MM.1S (cell line): ENCODE results near the gene ERFL.

Experiments used
- DNase-seq: peaks from one replicate; pipeline ENCODE4 v3.0.0-alpha.2; 2015
- H2AFZ ChIP-seq: fragments of 300-600 bp; sonication (generic); 2 replicates; pipeline ENCODE4 v1.6.0; 2016; ENCODE audit warnings: antibody characterized with exemption, low read length
- H3F3A ChIP-seq: fragments of 300-600 bp; sonication (generic); 2 replicates; pipeline ENCODE4 v1.6.1; 2016; ENCODE audit warnings: mild to moderate bottlenecking, antibody characterized with exemption, low read length, moderate library complexity, mixed read lengths; ENCODE audit not compliant: insufficient read depth
- H3K27ac ChIP-seq: fragments of 300-600 bp; sonication (generic); 2 replicates; pipeline ENCODE4 v1.5.1; 2016; ENCODE audit warnings: mild to moderate bottlenecking, low read length
- H3K27me3 ChIP-seq: fragments of 300-600 bp; sonication (generic); replicated peaks from 2 replicates; pipeline ENCODE4 v1.6.0; 2016; ENCODE audit warnings: low read length; ENCODE audit not compliant: insufficient read depth
- H3K36me3 ChIP-seq: fragments of 300-600 bp; sonication (generic); replicated peaks from 2 replicates; pipeline ENCODE4 v1.6.1; 2016; ENCODE audit warnings: mild to moderate bottlenecking, low read length, mixed read lengths; ENCODE audit not compliant: insufficient read depth
- H3K4me1 ChIP-seq: fragments of 300-600 bp; sonication (generic); 2 replicates; pipeline ENCODE4 v1.6.1; 2016; ENCODE audit warnings: low read length, mixed read lengths
- H3K4me2 ChIP-seq: fragments of 300-600 bp; sonication (generic); 2 replicates; pipeline ENCODE4 v1.6.0; 2016; ENCODE audit warnings: low read depth, low read length
- H3K4me3 ChIP-seq: fragments of 300-600 bp; sonication (generic); 2 replicates; pipeline ENCODE4 v1.5.1; 2016; ENCODE audit warnings: low read length, mixed read lengths
- H3K79me2 ChIP-seq: fragments of 300-600 bp; sonication (generic); 2 replicates; pipeline ENCODE4 v1.6.1; 2016; ENCODE audit warnings: mixed run types, low read length, mixed read lengths
- H3K9ac ChIP-seq: fragments of 300-600 bp; sonication (generic); 2 replicates; pipeline ENCODE4 v1.6.1; 2016; ENCODE audit warnings: low read length, mixed read lengths
- H3K9me2 ChIP-seq: fragments of 300-600 bp; sonication (generic); replicated peaks from 2 replicates; pipeline ENCODE4 v1.6.1; 2016; ENCODE audit warnings: mild to moderate bottlenecking, low read length, mixed read lengths; ENCODE audit not compliant: insufficient read depth
- H3K9me3 ChIP-seq: fragments of 300-600 bp; sonication (generic); replicated peaks from 2 replicates; pipeline ENCODE4 v1.6.1; 2016; ENCODE audit warnings: mild to moderate bottlenecking, low read length, mixed read lengths; ENCODE audit not compliant: insufficient read depth
- H4K20me1 ChIP-seq: fragments of 300-600 bp; sonication (generic); 2 replicates; pipeline ENCODE4 v1.6.1; 2016; ENCODE audit warnings: mild to moderate bottlenecking, low read length, moderate library complexity, mixed read lengths; ENCODE audit not compliant: insufficient read depth
- CTCF ChIP-seq: fragments of 300-600 bp; sonication (generic); IDR thresholded peaks from 2 replicates; pipeline ENCODE4 v1.5.1; 2016; ENCODE audit warnings: antibody characterized with exemption, low read length, mixed read lengths
- EZH2 ChIP-seq: fragments of 300-600 bp; sonication (generic); optimal IDR thresholded peaks from 2 replicates; pipeline ENCODE3; 2017; ENCODE audit warnings: low read depth, mild to moderate bottlenecking, antibody characterized with exemption, low read length, mixed read lengths
- EZH2phosphoT487 ChIP-seq: fragments of 300-600 bp; sonication (generic); IDR thresholded peaks from 2 replicates; pipeline ENCODE4 v1.6.1; 2018; ENCODE audit warnings: antibody characterized with exemption, low read length

The ERFL gene

GRCh38 chr19:41910992-41911888 lies 17.0 kb downstream of the ERFL start:
- H3K9me3 ChIP-seq: no peaks in the 10 kb centered on the region
- H3F3A ChIP-seq: no peaks in the 10 kb centered on the region
- no peak overlapping the region for H2AFZ ChIP-seq
- H3K4me1 ChIP-seq: no peaks in the 10 kb centered on the region
- H4K20me1 ChIP-seq: no peaks in the 10 kb centered on the region
- H3K4me2 ChIP-seq: no peak overlapping the region
- H3K79me2 ChIP-seq: no peaks in the 10 kb centered on the region
- no peak overlapping the region for H3K9ac ChIP-seq
- H3K4me3 ChIP-seq: no peak overlapping the region
- DNase-seq: no peak
- no peaks in the 10 kb centered on the region for H3K9me2 ChIP-seq
- no peak overlapping the region for H3K27ac ChIP-seq
- H3K36me3 ChIP-seq: no peaks in the 10 kb centered on the region
- peaks cover 53% of the 10 kb centered on the region for H3K27me3 ChIP-seq
- TF ChIP-seq EZH2 (no peak), CTCF (no peak), EZH2phosphoT487 (no peak)

GRCh38 chr19:41910240-41910991 lies 17.8 kb downstream of the ERFL start:
- no peaks in the 10 kb centered on the region for H3K9me3 ChIP-seq
- no peak overlapping the region for H3K27ac ChIP-seq
- peaks cover 45% of the 10 kb centered on the region for H3K27me3 ChIP-seq

GRCh38 chr19:41909706-41910105 lies 18.5 kb downstream of the ERFL start:
- Histone ChIP-seq H3K4me1 (no peaks in the 10 kb centered on the region), H3K9me2 (no peaks in the 10 kb centered on the region), H3K79me2 (no peaks in the 10 kb centered on the region), H3K36me3 (no peaks in the 10 kb centered on the region), H3K27ac (no peak overlapping the region), H3F3A (no peaks in the 10 kb centered on the region), H4K20me1 (no peaks in the 10 kb centered on the region), H3K27me3 (peaks cover 40% of the 10 kb centered on the region), H3K9ac (no peak overlapping the region), H3K4me3 (no peak overlapping the region), H3K4me2 (no peak overlapping the region), H2AFZ (no peak overlapping the region), H3K9me3 (no peaks in the 10 kb centered on the region)
- DNase-seq: no peak
- no peak for TF ChIP-seq CTCF
- no peak for TF ChIP-seq EZH2
- no peak for TF ChIP-seq EZH2phosphoT487

More at GRCh38 chr19:41910240-41910991, 17.8 kb downstream of the ERFL start:
- no peak overlapping the region for H3K4me3 ChIP-seq
- H3F3A ChIP-seq: no peaks in the 10 kb centered on the region
- H2AFZ ChIP-seq: no peak overlapping the region
- H3K9me2 ChIP-seq: no peaks in the 10 kb centered on the region
- H3K4me2 ChIP-seq: no peak overlapping the region
- no peaks in the 10 kb centered on the region for H4K20me1 ChIP-seq
- no peaks in the 10 kb centered on the region for H3K79me2 ChIP-seq
- DNase-seq: no peak
- H3K9ac ChIP-seq: no peak overlapping the region
- H3K36me3 ChIP-seq: no peaks in the 10 kb centered on the region
- no peaks in the 10 kb centered on the region for H3K4me1 ChIP-seq
- TF ChIP-seq EZH2phosphoT487 (no peak), CTCF (no peak), EZH2 (no peak)
